Measurements from ENCODE around the gene LRRC37A3.

The LRRC37A3 gene

GRCh38 chr17:64950871-64951270 is 31.6 kb upstream of the LRRC37A3 start:
- TF ChIP-seq NFIC (IDR thresholded peaks at IDR 0.05) = no peak
- no peak for TF ChIP-seq CEBPB (IDR thresholded peaks at IDR 0.05)

DNA sequence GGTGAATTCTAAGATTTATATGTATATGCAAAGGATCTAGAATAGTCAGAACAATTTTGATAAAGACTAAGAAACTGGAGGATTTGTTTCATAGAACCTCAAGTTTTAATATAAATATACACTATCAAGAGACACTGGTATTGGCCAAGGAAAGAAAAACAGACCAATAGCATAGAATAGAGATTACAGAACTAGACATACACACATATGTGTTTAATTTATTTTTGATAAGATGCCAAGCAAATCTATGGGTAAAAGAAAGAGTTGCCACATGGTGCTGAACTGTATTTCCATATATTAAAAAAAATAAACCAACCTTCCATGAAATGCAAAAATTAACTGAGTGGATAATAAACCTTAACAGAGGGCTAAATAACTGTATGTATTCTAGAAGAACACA is 27.9 kb upstream of the LRRC37A3 start:
- TF ChIP-seq, protein P1, sequence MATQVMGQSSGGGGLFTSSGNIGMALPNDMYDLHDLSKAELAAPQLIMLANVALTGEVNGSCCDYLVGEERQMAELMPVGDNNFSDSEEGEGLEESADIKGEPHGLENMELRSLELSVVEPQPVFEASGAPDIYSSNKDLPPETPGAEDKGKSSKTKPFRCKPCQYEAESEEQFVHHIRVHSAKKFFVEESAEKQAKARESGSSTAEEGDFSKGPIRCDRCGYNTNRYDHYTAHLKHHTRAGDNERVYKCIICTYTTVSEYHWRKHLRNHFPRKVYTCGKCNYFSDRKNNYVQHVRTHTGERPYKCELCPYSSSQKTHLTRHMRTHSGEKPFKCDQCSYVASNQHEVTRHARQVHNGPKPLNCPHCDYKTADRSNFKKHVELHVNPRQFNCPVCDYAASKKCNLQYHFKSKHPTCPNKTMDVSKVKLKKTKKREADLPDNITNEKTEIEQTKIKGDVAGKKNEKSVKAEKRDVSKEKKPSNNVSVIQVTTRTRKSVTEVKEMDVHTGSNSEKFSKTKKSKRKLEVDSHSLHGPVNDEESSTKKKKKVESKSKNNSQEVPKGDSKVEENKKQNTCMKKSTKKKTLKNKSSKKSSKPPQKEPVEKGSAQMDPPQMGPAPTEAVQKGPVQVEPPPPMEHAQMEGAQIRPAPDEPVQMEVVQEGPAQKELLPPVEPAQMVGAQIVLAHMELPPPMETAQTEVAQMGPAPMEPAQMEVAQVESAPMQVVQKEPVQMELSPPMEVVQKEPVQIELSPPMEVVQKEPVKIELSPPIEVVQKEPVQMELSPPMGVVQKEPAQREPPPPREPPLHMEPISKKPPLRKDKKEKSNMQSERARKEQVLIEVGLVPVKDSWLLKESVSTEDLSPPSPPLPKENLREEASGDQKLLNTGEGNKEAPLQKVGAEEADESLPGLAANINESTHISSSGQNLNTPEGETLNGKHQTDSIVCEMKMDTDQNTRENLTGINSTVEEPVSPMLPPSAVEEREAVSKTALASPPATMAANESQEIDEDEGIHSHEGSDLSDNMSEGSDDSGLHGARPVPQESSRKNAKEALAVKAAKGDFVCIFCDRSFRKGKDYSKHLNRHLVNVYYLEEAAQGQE (IDR thresholded peaks at IDR 0.05; ENCODE audit: low read depth) = no peak
- no peak for TF ChIP-seq EP300 (IDR thresholded peaks at IDR 0.05; ENCODE audit: borderline replicate concordance)
- TF ChIP-seq, protein P2, sequence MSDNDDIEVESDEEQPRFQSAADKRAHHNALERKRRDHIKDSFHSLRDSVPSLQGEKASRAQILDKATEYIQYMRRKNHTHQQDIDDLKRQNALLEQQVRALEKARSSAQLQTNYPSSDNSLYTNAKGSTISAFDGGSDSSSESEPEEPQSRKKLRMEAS (IDR thresholded peaks at IDR 0.05) = no peak
- no peak for TF ChIP-seq NFIC (IDR thresholded peaks at IDR 0.05)
- no peak for TF ChIP-seq YY1 (IDR thresholded peaks at IDR 0.05; ENCODE audit: low read depth)
- TF ChIP-seq TEAD4 (IDR thresholded peaks at IDR 0.05) = no peak

GRCh38 chr17:64941761-64942160 is 22.5 kb upstream of the LRRC37A3 start:
- no peak for TF ChIP-seq TCF12 (IDR thresholded peaks at IDR 0.05; ENCODE audit: low read depth)
- TF ChIP-seq ZBTB7A (IDR thresholded peaks at IDR 0.05; ENCODE audit: low read depth) = no peak
- TF ChIP-seq EP300 (IDR thresholded peaks at IDR 0.05; ENCODE audit: borderline replicate concordance) = no peak
- no peak for TF ChIP-seq CREB1 (IDR thresholded peaks at IDR 0.05; ENCODE audit: low read depth)
- TF ChIP-seq, protein P1 (IDR thresholded peaks at IDR 0.05; ENCODE audit: low read depth) = no peak

DNA sequence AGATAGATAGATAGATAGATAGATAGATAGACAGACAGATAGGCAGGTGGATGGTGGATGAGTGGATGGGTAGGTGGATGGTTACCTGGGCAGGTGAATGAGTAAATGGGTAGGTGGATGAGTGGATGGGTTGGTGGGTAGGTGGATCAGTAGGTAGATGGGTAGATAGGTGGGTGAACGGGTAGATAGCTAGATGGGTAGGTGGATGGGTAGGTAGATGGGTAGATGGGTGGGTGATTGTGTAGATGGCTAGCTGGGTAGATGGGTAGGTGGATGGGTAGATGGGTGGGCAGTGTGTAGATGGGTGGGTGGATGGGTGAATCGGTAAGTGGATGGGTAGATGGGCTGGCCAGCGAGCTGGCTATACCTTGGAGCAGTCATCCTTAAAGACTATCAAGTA is 21.8 kb upstream of the LRRC37A3 start:
- TF ChIP-seq YY1 (IDR thresholded peaks at IDR 0.05; ENCODE audit: low read depth) = no peak

- TF ChIP-seq RAD21 (IDR thresholded peaks at IDR 0.05; ENCODE audit: low read depth) (no peak), CREB1 (IDR thresholded peaks at IDR 0.05; ENCODE audit: low read depth) (no peak)
Observed at GRCh38 chr17:64940055-64940454, 20.8 kb upstream of the LRRC37A3 start.

- peak; percentile 60 for TF ChIP-seq RAD21 (IDR thresholded peaks at IDR 0.05; ENCODE audit: low read depth)
- TF ChIP-seq, protein P1 (IDR thresholded peaks at IDR 0.05; ENCODE audit: low read depth) = no peak
- no peak for TF ChIP-seq FOXM1 (IDR thresholded peaks at IDR 0.05; ENCODE audit: borderline replicate concordance, low read depth)
- 0 out of 2 replicates have a peak, but pooled peaks have one; percentile 29 for TF ChIP-seq ZBTB7A (IDR thresholded peaks at IDR 0.05; ENCODE audit: low read depth)
Observed at GRCh38 chr17:64938925-64939474, 19.7 kb upstream of the LRRC37A3 start.

DNA sequence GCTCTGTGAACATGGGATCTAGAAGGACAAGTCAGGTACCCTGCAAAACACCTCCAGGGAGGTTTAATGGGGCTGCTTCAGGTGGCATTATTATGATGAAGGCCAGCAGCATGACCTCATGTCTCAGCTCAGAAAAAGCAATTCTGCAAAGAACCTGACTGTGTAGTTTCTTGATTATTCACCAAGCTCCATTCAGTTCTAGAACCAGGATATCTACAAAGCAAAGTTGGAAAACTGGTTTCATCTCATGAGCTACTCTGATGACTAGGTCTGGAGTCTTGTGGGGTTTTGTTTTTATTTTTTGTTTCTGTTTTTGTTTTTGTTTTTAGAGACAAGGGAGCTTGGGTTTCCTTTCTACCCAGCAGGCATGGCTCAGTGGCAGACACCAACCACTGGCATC is 19.0 kb upstream of the LRRC37A3 start:
- TF ChIP-seq EGR1 (IDR thresholded peaks at IDR 0.05) (no peak), TCF12 (IDR thresholded peaks at IDR 0.05; ENCODE audit: low read depth) (no peak), NFIC (IDR thresholded peaks at IDR 0.05) (no peak), CREB1 (IDR thresholded peaks at IDR 0.05; ENCODE audit: low read depth) (no peak), YY1 (IDR thresholded peaks at IDR 0.05; ENCODE audit: low read depth) (no peak), EP300 (IDR thresholded peaks at IDR 0.05; ENCODE audit: borderline replicate concordance) (no peak), RAD21 (IDR thresholded peaks at IDR 0.05; ENCODE audit: low read depth) (no peak), TEAD4 (IDR thresholded peaks at IDR 0.05) (no peak), TAF1 (IDR thresholded peaks at IDR 0.05; ENCODE audit: low read depth) (no peak), USF1 (IDR thresholded peaks at IDR 0.05) (no peak), CEBPB (IDR thresholded peaks at IDR 0.05) (no peak), ZBTB7A (IDR thresholded peaks at IDR 0.05; ENCODE audit: low read depth) (no peak), FOXM1 (IDR thresholded peaks at IDR 0.05; ENCODE audit: borderline replicate concordance, low read depth) (no peak)
- TF ChIP-seq, protein P2 (IDR thresholded peaks at IDR 0.05) = no peak
- TF ChIP-seq, protein P1 (IDR thresholded peaks at IDR 0.05; ENCODE audit: low read depth) = no peak
